Measurements from ENCODE around the gene NMT2. TPM values are rescaled to one million over a fixed set of nuclear protein-coding genes. Genes with fewer than 3 reads are reported as not detected.

Gene NMT2
- total RNA-seq, 1 donor from 2014 or later: 17.4 TPM

DNA sequence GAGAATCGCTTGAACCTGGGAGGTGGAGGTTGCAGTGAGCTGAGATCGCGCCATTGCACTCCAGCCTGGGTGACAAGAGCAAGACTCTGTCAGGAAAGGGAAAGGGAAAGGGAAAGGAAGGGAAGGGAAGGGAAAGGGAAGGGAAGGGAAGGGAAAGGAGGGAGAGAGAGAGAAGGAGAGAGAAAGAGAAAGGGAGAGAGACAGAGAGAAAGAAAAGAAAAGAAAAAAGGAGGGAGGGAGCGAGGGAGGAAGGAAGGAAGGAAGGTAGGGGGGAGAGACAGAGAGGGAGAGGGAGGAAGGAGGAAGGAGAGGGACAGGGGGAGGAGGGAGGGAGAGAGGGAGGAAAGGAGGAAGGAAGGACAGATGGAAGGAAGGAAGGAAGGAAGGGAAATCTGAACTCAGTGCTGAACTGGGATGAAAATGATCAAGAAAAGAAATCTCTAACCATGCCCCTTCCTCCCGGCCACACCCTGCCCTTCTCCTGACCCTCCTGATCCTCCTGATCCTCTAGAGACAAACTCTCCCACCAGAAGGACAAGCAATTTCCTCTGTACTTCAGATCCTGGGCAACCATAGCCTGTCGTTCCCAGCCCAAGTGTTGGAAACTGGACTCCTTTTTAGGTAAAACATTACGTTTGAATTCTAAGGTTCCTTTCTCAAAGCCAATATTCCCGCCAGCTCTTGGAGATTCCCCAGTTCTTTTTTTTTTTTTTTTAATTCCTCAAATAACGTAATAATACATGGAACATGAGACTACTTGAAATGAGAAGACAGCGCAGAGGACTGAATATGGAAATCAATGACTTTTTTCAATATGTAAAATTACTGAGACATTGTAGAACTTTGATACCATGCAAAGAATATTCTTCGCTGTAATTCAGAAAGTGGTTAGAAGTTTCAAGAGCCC, 32.1 kb downstream of the NMT2 start:
- Mint-ChIP-seq H3K27me3 (ENCODE audit: unreplicated experiment) (no peaks in the 10 kb centered on the region), H3K9me3 (ENCODE audit: unreplicated experiment) (no peaks in the 10 kb centered on the region), H3K27ac (ENCODE audit: unreplicated experiment) (no peak overlapping the region), H3K4me1 (ENCODE audit: unreplicated experiment) (no peaks in the 10 kb centered on the region), H3K4me3 (ENCODE audit: unreplicated experiment) (no peak overlapping the region), H3K36me3 (ENCODE audit: unreplicated experiment) (peaks cover 26% of the 10 kb centered on the region)
- TF ChIP-seq, protein P1, sequence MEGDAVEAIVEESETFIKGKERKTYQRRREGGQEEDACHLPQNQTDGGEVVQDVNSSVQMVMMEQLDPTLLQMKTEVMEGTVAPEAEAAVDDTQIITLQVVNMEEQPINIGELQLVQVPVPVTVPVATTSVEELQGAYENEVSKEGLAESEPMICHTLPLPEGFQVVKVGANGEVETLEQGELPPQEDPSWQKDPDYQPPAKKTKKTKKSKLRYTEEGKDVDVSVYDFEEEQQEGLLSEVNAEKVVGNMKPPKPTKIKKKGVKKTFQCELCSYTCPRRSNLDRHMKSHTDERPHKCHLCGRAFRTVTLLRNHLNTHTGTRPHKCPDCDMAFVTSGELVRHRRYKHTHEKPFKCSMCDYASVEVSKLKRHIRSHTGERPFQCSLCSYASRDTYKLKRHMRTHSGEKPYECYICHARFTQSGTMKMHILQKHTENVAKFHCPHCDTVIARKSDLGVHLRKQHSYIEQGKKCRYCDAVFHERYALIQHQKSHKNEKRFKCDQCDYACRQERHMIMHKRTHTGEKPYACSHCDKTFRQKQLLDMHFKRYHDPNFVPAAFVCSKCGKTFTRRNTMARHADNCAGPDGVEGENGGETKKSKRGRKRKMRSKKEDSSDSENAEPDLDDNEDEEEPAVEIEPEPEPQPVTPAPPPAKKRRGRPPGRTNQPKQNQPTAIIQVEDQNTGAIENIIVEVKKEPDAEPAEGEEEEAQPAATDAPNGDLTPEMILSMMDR (IDR thresholded peaks at IDR 0.05): no peak
- DNase-seq (ENCODE audit: extremely low spot score, unreplicated experiment): peak; percentile 15

DNA sequence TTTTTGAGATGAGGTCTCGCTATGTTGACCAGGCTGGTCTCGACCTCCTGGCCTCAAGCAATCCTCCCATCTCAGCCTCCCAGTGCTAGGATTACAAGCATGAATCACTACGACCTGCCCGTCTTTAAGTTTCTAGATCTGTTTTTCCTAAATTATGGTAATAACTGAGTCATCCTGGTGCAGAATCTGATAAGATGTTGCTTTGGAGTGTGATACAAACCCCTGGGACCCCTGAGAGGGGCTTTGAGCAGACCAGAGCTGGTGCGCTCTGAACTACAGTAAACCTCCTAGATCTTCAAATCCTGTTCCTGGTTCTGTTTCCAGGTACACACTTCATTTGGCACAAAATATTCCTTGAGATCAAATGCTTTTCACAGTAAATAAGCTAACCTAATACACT, 37.2 kb downstream of the NMT2 start:
- TF ChIP-seq, protein P1 (IDR thresholded peaks at IDR 0.05): no peak
- Mint-ChIP-seq H3K4me1 (ENCODE audit: unreplicated experiment) (no peaks in the 10 kb centered on the region), H3K9me3 (ENCODE audit: unreplicated experiment) (no peaks in the 10 kb centered on the region), H3K36me3 (ENCODE audit: unreplicated experiment) (peaks cover 27% of the 10 kb centered on the region), H3K27me3 (ENCODE audit: unreplicated experiment) (no peaks in the 10 kb centered on the region), H3K27ac (ENCODE audit: unreplicated experiment) (no peak overlapping the region), H3K4me3 (ENCODE audit: unreplicated experiment) (no peak overlapping the region)
- DNase-seq (ENCODE audit: extremely low spot score, unreplicated experiment): peak; percentile 15

DNA sequence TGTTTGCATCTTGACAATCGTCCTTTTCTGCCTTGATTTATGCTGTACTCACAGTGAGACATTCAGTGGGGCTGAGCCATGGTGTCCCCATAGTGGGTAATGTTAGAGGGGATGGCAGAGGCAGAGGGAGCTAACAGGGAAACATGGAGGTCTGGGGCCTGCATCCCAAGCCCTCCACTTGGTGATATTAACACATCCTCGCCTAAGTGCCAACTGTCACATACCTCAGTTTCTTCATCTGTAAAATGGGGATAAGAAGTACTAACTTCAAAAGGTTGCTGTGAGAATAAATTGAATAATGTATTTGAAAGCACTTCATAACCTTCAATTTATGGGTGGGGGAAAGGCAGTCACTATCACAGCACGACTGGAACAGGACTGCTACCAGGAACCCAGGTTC, 43.6 kb downstream of the NMT2 start:
- no peaks in the 10 kb centered on the region for H3K4me1 Mint-ChIP-seq (ENCODE audit: unreplicated experiment)
- H3K27me3 Mint-ChIP-seq (ENCODE audit: unreplicated experiment): no peaks in the 10 kb centered on the region
- H3K4me3 Mint-ChIP-seq (ENCODE audit: unreplicated experiment): no peak overlapping the region
- DNase-seq (ENCODE audit: extremely low spot score, unreplicated experiment): no peak
- peaks cover 16% of the 10 kb centered on the region for H3K36me3 Mint-ChIP-seq (ENCODE audit: unreplicated experiment)
- no peaks in the 10 kb centered on the region for H3K9me3 Mint-ChIP-seq (ENCODE audit: unreplicated experiment)
- H3K27ac Mint-ChIP-seq (ENCODE audit: unreplicated experiment): no peak overlapping the region
- TF ChIP-seq, protein P1 (IDR thresholded peaks at IDR 0.05): no peak

DNA sequence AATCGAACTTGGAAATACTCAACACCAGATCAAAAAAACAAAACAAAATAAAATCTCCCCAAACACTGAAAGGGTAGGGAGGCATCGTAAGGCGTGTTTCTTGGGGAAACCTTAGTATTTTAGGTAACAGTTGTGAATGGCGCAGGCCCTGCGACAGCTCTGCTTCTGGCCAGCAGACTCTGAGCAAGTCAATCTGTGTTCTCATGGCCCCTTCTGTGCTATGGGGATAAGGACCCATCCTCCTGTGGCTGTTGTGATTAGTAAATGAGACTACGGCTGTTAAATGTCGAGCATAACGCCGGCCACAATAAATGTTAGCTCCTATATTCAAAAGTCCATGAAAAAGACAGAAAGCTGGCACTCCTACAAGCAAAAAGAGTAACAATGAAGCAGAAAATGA, 44.3 kb downstream of the NMT2 start:
- Mint-ChIP-seq H3K4me1 (ENCODE audit: unreplicated experiment) (no peaks in the 10 kb centered on the region), H3K4me3 (ENCODE audit: unreplicated experiment) (no peak overlapping the region), H3K27ac (ENCODE audit: unreplicated experiment) (no peak overlapping the region), H3K36me3 (ENCODE audit: unreplicated experiment) (peaks cover 20% of the 10 kb centered on the region), H3K27me3 (ENCODE audit: unreplicated experiment) (no peaks in the 10 kb centered on the region), H3K9me3 (ENCODE audit: unreplicated experiment) (no peaks in the 10 kb centered on the region)
- TF ChIP-seq, protein P1 (IDR thresholded peaks at IDR 0.05): no peak
- no peak for DNase-seq (ENCODE audit: extremely low spot score, unreplicated experiment)

DNA sequence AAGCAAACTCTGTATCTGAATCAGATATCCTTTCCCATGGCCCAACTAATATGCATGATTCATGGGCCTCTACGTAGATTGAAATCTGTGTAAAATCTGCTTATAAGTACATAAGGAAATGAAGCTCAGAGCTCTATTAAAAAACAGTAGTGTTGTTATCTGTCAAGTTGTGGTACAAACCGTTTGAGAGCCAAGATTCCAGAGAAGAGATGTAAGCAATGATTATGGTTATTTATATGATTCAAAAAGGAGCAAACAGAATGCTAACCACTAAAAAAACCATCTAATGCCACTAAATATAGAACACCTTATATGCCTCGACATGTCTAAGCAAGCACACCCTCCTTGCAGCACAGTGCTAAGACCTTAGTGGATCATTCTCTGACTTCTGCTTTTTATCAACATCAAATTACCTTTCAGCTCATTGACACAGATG, 44.7 kb downstream of the NMT2 start:
- H3K4me1 Mint-ChIP-seq (ENCODE audit: unreplicated experiment): no peaks in the 10 kb centered on the region
- no peak overlapping the region for H3K4me3 Mint-ChIP-seq (ENCODE audit: unreplicated experiment)
- TF ChIP-seq, protein P1 (IDR thresholded peaks at IDR 0.05): no peak
- H3K27ac Mint-ChIP-seq (ENCODE audit: unreplicated experiment): no peak overlapping the region
- H3K36me3 Mint-ChIP-seq (ENCODE audit: unreplicated experiment): peaks cover 22% of the 10 kb centered on the region
- DNase-seq (ENCODE audit: extremely low spot score, unreplicated experiment): no peak
- no peaks in the 10 kb centered on the region for H3K9me3 Mint-ChIP-seq (ENCODE audit: unreplicated experiment)
- H3K27me3 Mint-ChIP-seq (ENCODE audit: unreplicated experiment): no peaks in the 10 kb centered on the region

All from osteocyte (in vitro differentiated cells).